H1 (cell line): ENCODE results near the gene COX10.

Experiments used
- ATF2 ChIP-seq: IDR thresholded peaks from 2 replicates; pipeline ENCODE4 v1.6.1; 2012; ENCODE audit warnings: low read length, inconsistent platforms
- CEBPB ChIP-seq: IDR thresholded peaks from 2 replicates; pipeline ENCODE4 v1.6.1; 2012; ENCODE audit warnings: low read depth, low read length
- CTCF ChIP-seq, 3 experiments: IDR thresholded peaks; 1 replicate in 2 of 3; 2 replicates in 1 of 3; pipeline versions ENCODE4 v1.5.1 to v1.6.1; 2011; ENCODE audit warnings: low read length in 3 of 3, mild to moderate bottlenecking in 3 of 3, inconsistent platforms in 2 of 3, low read depth in 1 of 3, moderate library complexity in 1 of 3; ENCODE audit not compliant: insufficient read depth in 1 of 3; ENCODE audit errors: control extremely low read depth in 1 of 3
- EP300 ChIP-seq, 2 experiments: IDR thresholded peaks; 1 replicate in 1 of 2; 2 replicates in 1 of 2; pipeline ENCODE4 v1.6.1; 2011 to 2012; ENCODE audit warnings: low read depth in 2 of 2, low read length in 2 of 2, mild to moderate bottlenecking in 2 of 2, borderline replicate concordance in 1 of 2, inconsistent platforms in 1 of 2, moderate library complexity in 1 of 2
- HDAC6 ChIP-seq: IDR thresholded peaks from one replicate; pipeline ENCODE4 v1.7.1; 2012; ENCODE audit warnings: low read depth, mild to moderate bottlenecking, inconsistent platforms, low read length, moderate library complexity
- KDM1A ChIP-seq: fragments of 200-600, 300-600 bp; sonication (generic); IDR thresholded peaks from 2 replicates; pipeline ENCODE4 v1.7.1; 2016; ENCODE audit warnings: mild to moderate bottlenecking, low read length, borderline replicate concordance
- POLR2A ChIP-seq, 2 experiments: IDR thresholded peaks; 1 replicate in 1 of 2; 2 replicates in 1 of 2; pipeline ENCODE4 v1.6.1; 2011; ENCODE audit warnings: low read depth in 2 of 2, low read length in 2 of 2, mild to moderate bottlenecking in 2 of 2; ENCODE audit errors: control extremely low read depth in 1 of 2
- POLR2AphosphoS5 ChIP-seq: IDR thresholded peaks from 2 replicates; pipeline ENCODE4 v1.6.1; 2011; ENCODE audit warnings: low read depth, low read length
- TAF7 ChIP-seq: optimal IDR thresholded peaks from 2 replicates; pipeline ENCODE3; 2011; ENCODE audit warnings: low read depth, mild to moderate bottlenecking, inconsistent platforms, low read length, moderate library complexity, borderline replicate concordance
- USF2 ChIP-seq: IDR thresholded peaks from 2 replicates; pipeline ENCODE4 v1.6.1; 2011; ENCODE audit warnings: low read length, improper control_type of control experiment

- TF ChIP-seq POLR2A (IDR thresholded peaks at IDR 0.05; ENCODE audit: control extremely low read depth in 1 of 2, low read depth in 2 of 2, low read length in 2 of 2) (no peak), USF2 (no peak), CTCF (IDR thresholded peaks at IDR 0.05; ENCODE audit: control extremely low read depth in 1 of 3, insufficient read depth in 1 of 3, low read depth in 1 of 3, low read length in 3 of 3) (no peak), POLR2AphosphoS5 (no peak), EP300 (IDR thresholded peaks at IDR 0.05; ENCODE audit: borderline replicate concordance in 1 of 2, low read depth in 2 of 2, low read length in 2 of 2) (no peak), ATF2 (no peak), HDAC6 (no peak), KDM1A (no peak), CEBPB (no peak), TAF7 (no peak)
Measured at GRCh38 chr17:14153374-14153773, 84.1 kb downstream of the COX10 start.
